ENCODE measurements around the gene GLRX5.

GLRX5 gene

DNA sequence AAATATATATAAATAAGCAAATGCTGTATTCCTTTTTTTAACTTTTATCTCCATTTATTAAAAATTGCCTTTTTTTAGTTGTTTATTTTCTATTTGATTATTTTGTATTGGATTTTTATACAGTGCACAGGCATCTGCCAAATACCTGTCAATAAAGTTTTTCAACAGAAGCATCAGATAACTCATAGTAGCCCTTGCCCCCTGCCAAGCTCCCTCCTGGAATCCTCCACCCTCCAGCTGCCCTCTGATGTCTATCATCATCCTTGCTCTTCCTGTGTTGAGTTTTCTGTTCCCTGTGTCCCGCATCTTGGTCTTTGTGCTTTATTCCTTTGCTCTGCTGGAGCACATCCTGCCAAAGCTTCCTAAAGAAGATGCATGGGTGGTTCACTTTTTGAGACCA, 16.6 kb downstream of the GLRX5 start:
- Histone ChIP-seq H2AFZ (ENCODE audit: low read depth, low read length, severe bottlenecking) (no peak overlapping the region), H3K9me2 (replicated peaks; ENCODE audit: insufficient read depth, low read length) (no peaks in the 10 kb centered on the region), H3F3A (ENCODE audit: insufficient read depth) (no peaks in the 10 kb centered on the region), H4K20me1 (ENCODE audit: low read depth, low read length) (no peaks in the 10 kb centered on the region), H3K27me3 (ENCODE audit: low read length) (no peaks in the 10 kb centered on the region), H3K4me3 (ENCODE audit: insufficient read depth, low read length, poor library complexity, severe bottlenecking) (no peak overlapping the region), H3K27ac (ENCODE audit: low read depth, low read length) (no peak overlapping the region), H3K9me3 (ENCODE audit: insufficient read depth, low read length) (no peaks in the 10 kb centered on the region), H3K4me2 (ENCODE audit: low read depth, low read length, poor library complexity, severe bottlenecking) (no peak overlapping the region), H3K9ac (ENCODE audit: low read length) (no peak overlapping the region), H3K36me3 (ENCODE audit: low read length) (no peaks in the 10 kb centered on the region), H3K79me2 (ENCODE audit: insufficient read depth, low read length) (no peaks in the 10 kb centered on the region)
- TF ChIP-seq, protein P1, sequence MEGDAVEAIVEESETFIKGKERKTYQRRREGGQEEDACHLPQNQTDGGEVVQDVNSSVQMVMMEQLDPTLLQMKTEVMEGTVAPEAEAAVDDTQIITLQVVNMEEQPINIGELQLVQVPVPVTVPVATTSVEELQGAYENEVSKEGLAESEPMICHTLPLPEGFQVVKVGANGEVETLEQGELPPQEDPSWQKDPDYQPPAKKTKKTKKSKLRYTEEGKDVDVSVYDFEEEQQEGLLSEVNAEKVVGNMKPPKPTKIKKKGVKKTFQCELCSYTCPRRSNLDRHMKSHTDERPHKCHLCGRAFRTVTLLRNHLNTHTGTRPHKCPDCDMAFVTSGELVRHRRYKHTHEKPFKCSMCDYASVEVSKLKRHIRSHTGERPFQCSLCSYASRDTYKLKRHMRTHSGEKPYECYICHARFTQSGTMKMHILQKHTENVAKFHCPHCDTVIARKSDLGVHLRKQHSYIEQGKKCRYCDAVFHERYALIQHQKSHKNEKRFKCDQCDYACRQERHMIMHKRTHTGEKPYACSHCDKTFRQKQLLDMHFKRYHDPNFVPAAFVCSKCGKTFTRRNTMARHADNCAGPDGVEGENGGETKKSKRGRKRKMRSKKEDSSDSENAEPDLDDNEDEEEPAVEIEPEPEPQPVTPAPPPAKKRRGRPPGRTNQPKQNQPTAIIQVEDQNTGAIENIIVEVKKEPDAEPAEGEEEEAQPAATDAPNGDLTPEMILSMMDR (IDR thresholded peaks at IDR 0.05; ENCODE audit: insufficient read depth, low read length, poor library complexity, severe bottlenecking) = no peak
- TF ChIP-seq EZH2phosphoT487 (conservative IDR thresholded peaks at IDR 0.05; ENCODE audit: low read length) = no peak

DNA sequence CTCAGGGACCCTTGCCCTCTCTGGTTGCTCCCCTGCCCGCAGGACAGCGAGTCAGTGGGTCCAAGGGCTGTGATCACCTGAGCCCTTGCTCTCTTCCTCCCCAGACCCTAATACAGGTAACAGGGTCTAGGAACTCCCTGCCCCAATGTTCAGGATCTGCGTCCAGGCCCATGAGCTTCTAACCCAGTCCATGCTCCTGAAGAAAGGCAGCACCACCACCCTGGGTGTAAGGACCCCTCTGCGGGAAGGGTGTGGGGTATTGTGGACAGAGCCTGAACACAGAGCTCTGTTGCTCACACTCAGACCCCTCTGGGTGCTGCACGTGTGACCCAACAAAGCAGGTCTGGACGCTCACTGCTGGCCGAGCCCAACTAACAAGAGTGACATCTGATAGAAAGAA, 18.3 kb downstream of the GLRX5 start:
- TF ChIP-seq EZH2phosphoT487 (conservative IDR thresholded peaks at IDR 0.05; ENCODE audit: low read length) = no peak
- TF ChIP-seq, protein P1 (IDR thresholded peaks at IDR 0.05; ENCODE audit: insufficient read depth, low read length, poor library complexity, severe bottlenecking) = no peak
- Histone ChIP-seq H2AFZ (ENCODE audit: low read depth, low read length, severe bottlenecking) (no peak overlapping the region), H3K27ac (ENCODE audit: low read depth, low read length) (no peak overlapping the region), H3K79me2 (ENCODE audit: insufficient read depth, low read length) (no peaks in the 10 kb centered on the region), H3F3A (ENCODE audit: insufficient read depth) (no peaks in the 10 kb centered on the region), H3K9ac (ENCODE audit: low read length) (no peak overlapping the region), H3K9me2 (replicated peaks; ENCODE audit: insufficient read depth, low read length) (no peaks in the 10 kb centered on the region), H3K9me3 (ENCODE audit: insufficient read depth, low read length) (no peaks in the 10 kb centered on the region), H4K20me1 (ENCODE audit: low read depth, low read length) (no peaks in the 10 kb centered on the region), H3K4me3 (ENCODE audit: insufficient read depth, low read length, poor library complexity, severe bottlenecking) (no peak overlapping the region), H3K4me2 (ENCODE audit: low read depth, low read length, poor library complexity, severe bottlenecking) (no peak overlapping the region), H3K36me3 (ENCODE audit: low read length) (no peaks in the 10 kb centered on the region), H3K27me3 (ENCODE audit: low read length) (no peaks in the 10 kb centered on the region)

DNA sequence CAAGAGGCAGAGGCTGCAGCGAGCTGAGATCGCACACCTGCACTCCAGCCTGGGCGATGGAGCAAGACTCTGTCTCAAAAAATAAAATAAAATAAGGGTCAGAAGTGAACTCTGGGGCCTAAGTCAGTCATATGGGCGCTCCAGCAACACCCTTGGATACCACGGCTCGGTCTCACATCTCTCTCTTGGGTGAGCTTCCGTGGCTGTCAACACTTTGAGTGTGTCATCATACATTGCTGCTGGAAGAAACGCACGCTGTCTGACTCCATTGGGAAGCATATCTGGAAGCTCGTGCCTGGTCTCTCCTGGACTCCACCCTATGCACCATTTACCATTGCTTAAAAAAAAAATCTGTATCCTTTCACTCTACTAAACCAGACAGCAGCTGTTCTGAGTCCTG, 20.2 kb downstream of the GLRX5 start:
- H3K27ac ChIP-seq (ENCODE audit: low read depth, low read length) = no peak overlapping the region
- H3K4me3 ChIP-seq (ENCODE audit: insufficient read depth, low read length, poor library complexity, severe bottlenecking) = no peak overlapping the region
- H3K4me2 ChIP-seq (ENCODE audit: low read depth, low read length, poor library complexity, severe bottlenecking) = no peak overlapping the region
- no peaks in the 10 kb centered on the region for H3K9me2 ChIP-seq (replicated peaks; ENCODE audit: insufficient read depth, low read length)
- H3K36me3 ChIP-seq (ENCODE audit: low read length) = no peaks in the 10 kb centered on the region
- no peaks in the 10 kb centered on the region for H3K9me3 ChIP-seq (ENCODE audit: insufficient read depth, low read length)
- H2AFZ ChIP-seq (ENCODE audit: low read depth, low read length, severe bottlenecking) = no peak overlapping the region
- no peak overlapping the region for H3K9ac ChIP-seq (ENCODE audit: low read length)
- H3K79me2 ChIP-seq (ENCODE audit: insufficient read depth, low read length) = no peaks in the 10 kb centered on the region
- H3K27me3 ChIP-seq (ENCODE audit: low read length) = no peaks in the 10 kb centered on the region
- H4K20me1 ChIP-seq (ENCODE audit: low read depth, low read length) = no peaks in the 10 kb centered on the region
- no peaks in the 10 kb centered on the region for H3F3A ChIP-seq (ENCODE audit: insufficient read depth)
- TF ChIP-seq EZH2phosphoT487 (conservative IDR thresholded peaks at IDR 0.05; ENCODE audit: low read length) = no peak
- TF ChIP-seq, protein P1 (IDR thresholded peaks at IDR 0.05; ENCODE audit: insufficient read depth, low read length, poor library complexity, severe bottlenecking) = no peak
